ENCODE results near the gene TTC38. TPM values are rescaled to one million over a fixed set of nuclear protein-coding genes. Genes with fewer than 3 reads are reported as not detected.
"Not testable (repeated sequence)": the region's sequence is repeated elsewhere in the genome, so short reads cannot be mapped to it uniquely, and the experiment has no call there.

The TTC38 gene
- total RNA-seq, 4 donors from 2014 or later = 30.4 to 58.3 (median 43.1) TPM

GRCh38 chr22:46308283-46308988, 40.6 kb downstream of the TTC38 start:
- intact Hi-C loops (cut with DNase I; ENCODE audit: low total_unique reads) (no loop called here), in situ Hi-C loops (cut with MboI; ENCODE audit: low sequenced_read_pairs in 4 of 4) (loop anchor here in 1 of 4 donors (10.0 kb wide), 1 partner anchor 324 kb away; no protein-coding TSS in a partner anchor)
- no peak for ATAC-seq
- no peaks in the 10 kb centered on the region for H3K4me1 ChIP-seq
- no peak for TF ChIP-seq CTCF (IDR thresholded peaks at IDR 0.05 in 4 of 5, conservative IDR thresholded peaks at IDR 0.05 in 1 of 5)
- no peak for TF ChIP-seq POLR2A (IDR thresholded peaks at IDR 0.05)
- H3K36me3 ChIP-seq = no peaks in the 10 kb centered on the region
- no peak overlapping the region for H3K27ac ChIP-seq
- no peaks in the 10 kb centered on the region for H3K27me3 ChIP-seq
- no peak overlapping the region for H3K4me3 ChIP-seq
- no peaks in the 10 kb centered on the region for H3K9me3 ChIP-seq
- no peak for DNase-seq

- ATAC-seq = no peak
- no peak for TF ChIP-seq POLR2A (IDR thresholded peaks at IDR 0.05)
- no peak for TF ChIP-seq CTCF (IDR thresholded peaks at IDR 0.05 in 4 of 5, conservative IDR thresholded peaks at IDR 0.05 in 1 of 5)
Measured at GRCh38 chr22:46309526-46310085, 41.8 kb downstream of the TTC38 start.

GRCh38 chr22:46312056-46312455, 44.2 kb downstream of the TTC38 start:
- intact Hi-C loops (cut with DNase I; ENCODE audit: low total_unique reads) (no loop called here), in situ Hi-C loops (cut with MboI; ENCODE audit: low sequenced_read_pairs in 4 of 4) (loop anchor here (5.0 to 10.0 kb wide), 5 partner anchors 187 to 320 kb away; no protein-coding TSS in a partner anchor)
- Histone ChIP-seq H3K4me3 (no peak overlapping the region), H3K27me3 (no peaks in the 10 kb centered on the region), H3K4me1 (peaks cover 0 to 5% of the 10 kb centered on the region in 2 donors), H3K27ac (no peak overlapping the region), H3K9me3 (no peaks in the 10 kb centered on the region), H3K36me3 (no peaks in the 10 kb centered on the region)
- ATAC-seq (no peak), DNase-seq (no peak)
- TF ChIP-seq POLR2A (IDR thresholded peaks at IDR 0.05) (no peak), CTCF (IDR thresholded peaks at IDR 0.05 in 4 of 5, conservative IDR thresholded peaks at IDR 0.05 in 1 of 5) (no peak)

More at GRCh38 chr22:46309526-46310085, 41.8 kb downstream of the TTC38 start:
- Histone ChIP-seq H3K4me3 (no peak overlapping the region), H3K27me3 (no peaks in the 10 kb centered on the region), H3K9me3 (no peaks in the 10 kb centered on the region), H3K4me1 (peaks cover 0 to 5% of the 10 kb centered on the region in 2 donors), H3K36me3 (no peaks in the 10 kb centered on the region), H3K27ac (no peak overlapping the region)
- intact Hi-C loops (cut with DNase I; ENCODE audit: low total_unique reads) = no loop called here
- DNase-seq = no peak
- in situ Hi-C loops (cut with MboI; ENCODE audit: low sequenced_read_pairs in 4 of 4) = loop anchor here (5.0 to 10.0 kb wide), 6 partner anchors 185 to 325 kb away; no protein-coding TSS in a partner anchor

- H3K27ac ChIP-seq; intact Hi-C loops (cut with DNase I; ENCODE audit: low total_unique reads); H3K36me3 ChIP-seq; ATAC-seq; DNase-seq; H3K4me3 ChIP-seq; H3K27me3 ChIP-seq; H3K9me3 ChIP-seq; H3K4me1 ChIP-seq: not testable (repeated sequence)
- in situ Hi-C loops (cut with MboI; ENCODE audit: low sequenced_read_pairs in 4 of 4) = loop anchor here (5.0 to 10.0 kb wide), 5 partner anchors 188 to 321 kb away; no protein-coding TSS in a partner anchor
Measured at GRCh38 chr22:46312848-46313247, 45.0 kb downstream of the TTC38 start.

GRCh38 chr22:46315976-46316375, 48.2 kb downstream of the TTC38 start:
- TF ChIP-seq POLR2A (IDR thresholded peaks at IDR 0.05) (no peak), CTCF (IDR thresholded peaks at IDR 0.05 in 4 of 5, conservative IDR thresholded peaks at IDR 0.05 in 1 of 5) (no peak)
- ATAC-seq (no peak), DNase-seq (no peak)
- H3K9me3 ChIP-seq = no peaks in the 10 kb centered on the region
- H3K27me3 ChIP-seq = no peaks in the 10 kb centered on the region
- intact Hi-C loops (cut with DNase I; ENCODE audit: low total_unique reads) = loop anchor here (2.0 kb wide), 1 partner anchor 321 kb away; no protein-coding TSS in a partner anchor
- peaks cover 0 to 5% of the 10 kb centered on the region in 2 donors for H3K4me1 ChIP-seq
- no peak overlapping the region for H3K27ac ChIP-seq
- in situ Hi-C loops (cut with MboI; ENCODE audit: low sequenced_read_pairs in 4 of 4) = loop anchor here in 2 of 4 donors (10.0 kb wide), 3 partner anchors 191 to 321 kb away; no protein-coding TSS in a partner anchor
- no peak overlapping the region for H3K4me3 ChIP-seq
- no peaks in the 10 kb centered on the region for H3K36me3 ChIP-seq

All from gastrocnemius medialis (tissue), 4 donors.